ENCODE data around the gene IL16. TPM values are rescaled to one million over a fixed set of nuclear protein-coding genes. Genes with fewer than 3 reads are reported as not detected.

The IL16 gene
- total RNA-seq, 1 donor from 2014 or later, result 0.12 TPM

DNA sequence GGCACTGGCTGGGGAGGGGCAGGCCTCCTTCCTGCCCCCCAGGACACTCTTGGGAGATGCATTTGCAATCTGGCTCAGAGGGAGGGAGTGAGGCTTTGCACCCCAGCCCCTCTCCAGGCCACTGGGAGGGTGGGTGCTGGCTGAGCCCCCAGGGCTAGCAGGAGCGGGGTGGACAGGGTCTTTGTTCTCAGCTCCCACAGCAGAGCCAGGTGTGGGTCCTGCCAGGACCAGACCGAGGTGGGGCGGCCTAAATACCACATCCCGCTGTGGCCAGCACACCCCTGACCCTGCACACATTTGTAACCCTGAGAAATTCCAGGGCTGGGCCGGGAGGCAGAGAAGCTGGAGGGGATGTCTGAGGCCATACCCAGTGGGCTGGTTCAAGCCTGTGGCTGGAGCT is 86.2 kb downstream of the IL16 start:
- DNase-seq (ENCODE audit: low read depth), result no peak
- TF ChIP-seq, protein P1, sequence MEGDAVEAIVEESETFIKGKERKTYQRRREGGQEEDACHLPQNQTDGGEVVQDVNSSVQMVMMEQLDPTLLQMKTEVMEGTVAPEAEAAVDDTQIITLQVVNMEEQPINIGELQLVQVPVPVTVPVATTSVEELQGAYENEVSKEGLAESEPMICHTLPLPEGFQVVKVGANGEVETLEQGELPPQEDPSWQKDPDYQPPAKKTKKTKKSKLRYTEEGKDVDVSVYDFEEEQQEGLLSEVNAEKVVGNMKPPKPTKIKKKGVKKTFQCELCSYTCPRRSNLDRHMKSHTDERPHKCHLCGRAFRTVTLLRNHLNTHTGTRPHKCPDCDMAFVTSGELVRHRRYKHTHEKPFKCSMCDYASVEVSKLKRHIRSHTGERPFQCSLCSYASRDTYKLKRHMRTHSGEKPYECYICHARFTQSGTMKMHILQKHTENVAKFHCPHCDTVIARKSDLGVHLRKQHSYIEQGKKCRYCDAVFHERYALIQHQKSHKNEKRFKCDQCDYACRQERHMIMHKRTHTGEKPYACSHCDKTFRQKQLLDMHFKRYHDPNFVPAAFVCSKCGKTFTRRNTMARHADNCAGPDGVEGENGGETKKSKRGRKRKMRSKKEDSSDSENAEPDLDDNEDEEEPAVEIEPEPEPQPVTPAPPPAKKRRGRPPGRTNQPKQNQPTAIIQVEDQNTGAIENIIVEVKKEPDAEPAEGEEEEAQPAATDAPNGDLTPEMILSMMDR (conservative IDR thresholded peaks at IDR 0.05; ENCODE audit: low read depth, low read length), result no peak
- no peak overlapping the region for H3K4me3 ChIP-seq (ENCODE audit: low read depth, low read length)

DNA sequence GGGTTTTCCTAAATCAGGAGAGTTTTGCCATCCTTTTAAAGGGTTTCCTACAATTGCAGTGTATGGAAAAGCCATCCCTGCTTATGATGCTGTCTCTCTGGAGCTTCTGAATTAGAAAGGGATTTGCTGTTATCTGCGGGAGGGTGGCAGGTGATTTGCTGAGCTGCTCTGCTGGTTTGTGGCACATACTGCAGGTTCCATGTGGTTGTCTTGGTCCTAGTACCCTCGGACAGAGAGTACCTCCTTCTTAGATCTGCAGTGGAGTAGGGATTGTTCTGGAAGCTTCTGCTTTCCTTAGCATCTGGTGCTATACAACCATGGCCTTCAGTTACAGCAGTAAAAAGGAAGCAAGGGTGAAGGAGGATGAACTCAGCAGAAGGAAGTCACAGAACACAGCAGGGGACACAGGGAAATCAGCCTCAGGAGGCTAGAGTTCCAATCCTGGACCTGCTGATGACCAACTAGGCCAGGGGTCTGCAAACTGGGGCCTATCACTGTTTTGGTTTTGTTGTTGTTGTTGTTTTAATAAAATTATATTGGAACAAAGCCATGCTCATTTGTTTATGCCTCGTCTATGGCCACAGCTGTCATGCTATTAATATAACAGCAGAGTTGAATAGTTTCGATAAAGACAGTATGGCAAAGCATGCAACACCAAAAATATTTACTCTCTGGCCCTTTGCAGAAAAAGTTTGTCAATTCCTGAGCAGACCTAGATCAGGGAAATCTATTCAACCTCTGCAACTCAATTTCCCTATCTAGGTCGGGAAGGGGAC is 87.8 kb downstream of the IL16 start:
- no peak overlapping the region for H3K4me3 ChIP-seq (ENCODE audit: low read depth, low read length)
- no peak for DNase-seq (ENCODE audit: low read depth)

DNA sequence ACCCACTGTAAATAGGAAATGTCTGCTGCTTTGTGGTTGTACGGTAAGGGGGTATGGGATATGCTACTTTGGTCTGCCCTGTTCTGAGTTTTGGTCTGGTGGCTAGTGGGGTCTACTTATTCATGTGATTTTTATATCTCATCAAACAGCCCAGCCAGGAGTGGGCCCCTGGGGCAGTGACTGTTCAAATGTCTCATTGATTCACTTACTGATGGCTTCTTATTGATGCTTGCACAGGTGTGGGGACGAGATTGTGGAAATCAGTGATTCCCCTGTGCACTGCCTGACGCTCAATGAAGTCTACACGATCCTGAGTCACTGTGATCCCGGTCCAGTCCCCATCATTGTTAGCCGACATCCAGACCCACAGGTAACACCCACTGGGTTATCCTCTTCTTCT is 88.8 kb downstream of the IL16 start:
- TF ChIP-seq, protein P1 (conservative IDR thresholded peaks at IDR 0.05; ENCODE audit: low read depth, low read length), result no peak
- H3K4me3 ChIP-seq (ENCODE audit: low read depth, low read length), result no peak overlapping the region
- no peak for DNase-seq (ENCODE audit: low read depth)

More for the DNA sequence above, 87.8 kb downstream of the IL16 start:
- TF ChIP-seq, protein P1 (conservative IDR thresholded peaks at IDR 0.05; ENCODE audit: low read depth, low read length), result no peak

DNA sequence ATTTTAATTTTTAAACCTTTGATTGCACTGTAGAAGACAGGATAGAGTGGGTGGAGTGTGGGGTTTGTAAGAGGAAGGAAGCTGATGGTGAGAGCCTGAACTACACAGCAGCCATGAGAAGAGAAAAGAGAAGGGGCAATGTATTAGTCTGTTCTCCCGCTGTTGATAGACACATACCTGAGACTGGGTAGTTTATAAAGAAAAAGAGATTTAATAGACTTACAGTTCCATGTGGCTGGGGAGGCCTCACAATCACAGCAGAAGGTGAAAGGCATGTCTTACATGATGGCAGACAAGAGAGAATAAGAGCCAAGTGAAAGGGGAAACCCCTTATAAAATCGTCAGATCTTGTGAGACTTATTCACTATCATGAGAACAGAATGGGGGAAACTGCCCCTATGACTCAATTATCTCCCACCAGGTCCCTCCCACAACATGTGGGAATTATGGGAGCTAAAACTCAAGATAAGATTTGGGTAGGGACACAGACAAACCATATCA is 90.0 kb downstream of the IL16 start:
- TF ChIP-seq, protein P1 (conservative IDR thresholded peaks at IDR 0.05; ENCODE audit: low read depth, low read length), result no peak
- H3K4me3 ChIP-seq (ENCODE audit: low read depth, low read length), result no peak overlapping the region
- DNase-seq (ENCODE audit: low read depth), result no peak

DNA sequence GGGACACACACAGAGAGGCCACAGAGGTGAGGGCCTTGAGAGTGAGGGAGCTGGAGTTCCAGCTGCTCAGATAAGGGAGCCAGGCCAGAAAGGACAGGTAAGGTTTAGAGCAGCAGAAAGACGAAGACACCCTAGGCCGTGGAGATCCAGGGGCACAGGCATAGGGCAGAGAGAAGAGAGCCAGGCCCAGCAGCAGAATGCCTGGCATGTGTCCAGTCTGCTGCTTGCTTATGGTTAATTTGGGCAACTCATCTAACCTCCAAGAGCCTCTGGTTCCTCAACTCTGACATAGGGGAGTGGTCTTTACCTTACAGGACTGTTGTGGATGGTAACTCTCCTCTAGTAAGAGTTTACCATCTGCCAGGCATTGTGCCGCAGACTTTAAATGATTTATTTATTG is 91.4 kb downstream of the IL16 start:
- H3K4me3 ChIP-seq (ENCODE audit: low read depth, low read length), result no peak overlapping the region

DNA sequence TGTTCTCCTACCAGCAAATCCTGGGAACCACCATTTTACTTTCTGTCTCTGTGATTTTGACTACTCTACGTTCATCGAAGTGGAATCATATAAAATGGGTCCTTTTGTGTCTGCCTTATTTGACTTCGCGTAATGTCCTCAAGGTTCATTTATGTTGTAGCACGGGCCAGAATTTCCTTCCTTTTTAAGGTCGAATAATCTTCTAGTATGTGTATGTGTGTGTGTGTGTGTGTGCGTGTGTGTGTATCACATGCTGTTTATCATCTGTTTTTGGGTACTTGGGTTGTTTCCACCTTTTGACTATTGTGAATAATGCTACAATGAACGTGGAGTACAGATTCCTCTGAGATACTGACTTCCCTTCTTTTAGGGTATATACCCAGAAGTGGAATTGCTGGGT is 91.9 kb downstream of the IL16 start:
- no peak overlapping the region for H3K4me3 ChIP-seq (ENCODE audit: low read depth, low read length)
- TF ChIP-seq, protein P1 (conservative IDR thresholded peaks at IDR 0.05; ENCODE audit: low read depth, low read length), result no peak
- no peak for DNase-seq (ENCODE audit: low read depth)

More for the DNA sequence above, 91.4 kb downstream of the IL16 start:
- no peak for DNase-seq (ENCODE audit: low read depth)
- TF ChIP-seq, protein P1 (conservative IDR thresholded peaks at IDR 0.05; ENCODE audit: low read depth, low read length), result no peak

DNA sequence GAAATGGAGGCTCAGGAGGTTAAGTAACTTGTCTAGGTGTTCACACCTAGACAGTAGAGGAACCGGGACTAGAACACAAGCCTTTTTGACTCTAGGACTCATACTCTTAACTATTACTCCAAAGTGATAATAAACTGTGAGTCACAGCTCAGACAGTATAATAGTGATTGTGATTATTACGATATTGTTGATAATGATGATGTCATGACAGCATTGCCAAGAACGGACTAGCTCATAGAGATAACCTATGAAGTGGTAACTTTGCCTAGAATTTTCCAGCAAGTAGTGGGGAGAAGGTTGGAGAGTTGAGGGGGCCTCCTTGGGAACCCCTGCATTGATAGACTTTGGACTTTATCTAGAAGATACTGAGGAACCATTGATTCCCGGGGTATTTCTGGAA is 93.2 kb downstream of the IL16 start:
- no peak overlapping the region for H3K4me3 ChIP-seq (ENCODE audit: low read depth, low read length)
- TF ChIP-seq, protein P1 (conservative IDR thresholded peaks at IDR 0.05; ENCODE audit: low read depth, low read length), result no peak
- no peak for DNase-seq (ENCODE audit: low read depth)

Measured in epithelial cell of proximal tubule (primary cell).